HCT116 (cell line): ENCODE measurements around the gene MAGEA6. TPM values are rescaled to one million over a fixed set of nuclear protein-coding genes. Genes with fewer than 3 reads are reported as not detected.
"Not testable (repeated sequence)": the region's sequence is repeated elsewhere in the genome, so short reads cannot be mapped to it uniquely, and the experiment has no call there.

ENCODE experiments used
- ATAC-seq: fragments of 200-7000 bp; cut with Tn5 transposase; 2 replicates; pipeline ENCODE4 v1.9.1; 2020; ENCODE audit warnings: mild to moderate bottlenecking, moderate library complexity
- BruUV-seq: library from RNA; stranded (reverse); fragments of 400-500 nt; replicated peaks from 2 replicates; lab custom pipeline; 2021; lab: Mats Ljungman, UMichigan
- CTCF ChIA-PET: fragments of 300-600 bp; sonication (Branson Sonifier 250); formaldehyde crosslinking; loops from one replicate; lab custom pipeline; 2021; ENCODE audit warnings: antibody characterized with exemption; lab: Charles Lee
- POLR2A ChIA-PET: fragments of 300-600, 350-600 bp; sonication (Branson Sonifier 250); formaldehyde crosslinking; loops from one replicate; lab custom pipeline; 2021; ENCODE audit warnings: antibody characterized with exemption; lab: Charles Lee
- RAD21 ChIA-PET, 2 experiments: fragments of 300-600 bp; sonication (Branson Sonifier 250); formaldehyde crosslinking; loops; one replicate each; lab custom pipeline; 2023; ENCODE audit warnings: low total read pairs in 2 of 2; ENCODE audit not compliant: uncharacterized antibody in 2 of 2, unreplicated experiment in 2 of 2, low non-redundant PET in 1 of 2; lab: Charles Lee
- DNase-seq: peaks from one replicate; pipeline ENCODE4 v3.0.0-alpha.2; 2010; ENCODE audit warnings: low read depth, low spot score
- H2AFZ ChIP-seq: fragments of 200-600 bp; shearing (Covaris generic), sonication (generic); 2 replicates; pipeline ENCODE4 v1.6.1; 2017; ENCODE audit warnings: low read depth, mixed run types, mixed read lengths, antibody characterized with exemption, low read length; ENCODE audit not compliant: poor library complexity, severe bottlenecking
- H3K27ac ChIP-seq: 2 replicates; pipeline ENCODE4 v1.5.1; 2012; ENCODE audit warnings: low read depth, low read length
- H3K27me3 ChIP-seq: fragments of 200-600 bp; sonication (generic); 2 replicates; pipeline ENCODE4 v1.6.1; 2016; ENCODE audit warnings: mixed run types, low read length, mixed read lengths; ENCODE audit not compliant: insufficient read depth
- H3K36me3 ChIP-seq, 2 experiments: fragments of 200-500 bp in 1 of 2; fragments of 200-600 bp in 1 of 2; sonication (Bioruptor generic) in 1 of 2; sonication (generic) in 1 of 2; 2 replicates each; pipeline versions ENCODE4 v1.5.1 to v1.6.1; 2014 to 2016; ENCODE audit warnings: low read length in 2 of 2, inconsistent platforms in 1 of 2, mixed read lengths in 1 of 2, mixed run types in 1 of 2; ENCODE audit not compliant: insufficient read depth in 2 of 2, control insufficient read depth in 1 of 2
- H3K4me1 ChIP-seq, 2 experiments: fragments of 200-600 bp in 1 of 2; sonication (generic) in 1 of 2; 2 replicates each; pipeline versions ENCODE4 v1.5.1 to v1.6.1; 2012 to 2017; ENCODE audit warnings: low read length in 2 of 2, inconsistent platforms in 1 of 2, mild to moderate bottlenecking in 1 of 2, mixed read lengths in 1 of 2, mixed run types in 1 of 2, moderate library complexity in 1 of 2; ENCODE audit not compliant: insufficient read depth in 2 of 2, control insufficient read depth in 1 of 2
- H3K4me2 ChIP-seq: fragments of 200-600 bp; sonication (generic); 2 replicates; pipeline ENCODE4 v1.6.1; 2017; ENCODE audit warnings: mixed run types, low read length, mixed read lengths
- H3K4me3 ChIP-seq, 2 experiments: fragments of 200-600 bp in 1 of 2; sonication (generic) in 1 of 2; replicated peaks in 1 of 2; 2 replicates each; pipeline ENCODE4 v1.5.1; 2011 to 2016; ENCODE audit warnings: low read length in 2 of 2, control low read depth in 1 of 2, low read depth in 1 of 2, mild to moderate bottlenecking in 1 of 2, mixed read lengths in 1 of 2, mixed run types in 1 of 2
- H3K79me2 ChIP-seq: fragments of 200-600 bp; sonication (generic); 2 replicates; pipeline ENCODE4 v1.6.1; 2017; ENCODE audit warnings: mild to moderate bottlenecking, mixed run types, low read length, moderate library complexity, mixed read lengths; ENCODE audit not compliant: insufficient read depth
- H3K9ac ChIP-seq: fragments of 200-600 bp; sonication (generic); 2 replicates; pipeline ENCODE4 v1.6.1; 2016; ENCODE audit warnings: low read length, mixed read lengths
- H3K9me2 ChIP-seq: fragments of 200-600 bp; sonication (generic), shearing (Covaris generic); 2 replicates; pipeline ENCODE4 v1.6.1; 2017; ENCODE audit warnings: mixed run types, mild to moderate bottlenecking, moderate library complexity; ENCODE audit not compliant: insufficient read depth
- H3K9me3 ChIP-seq, 2 experiments: fragments of 200-500 bp in 1 of 2; fragments of 200-600 bp in 1 of 2; sonication (Bioruptor generic) in 1 of 2; sonication (generic) in 1 of 2; 2 replicates each; pipeline ENCODE4 v1.6.1; 2014 to 2017; ENCODE audit warnings: low read length in 2 of 2, mixed read lengths in 2 of 2, inconsistent platforms in 1 of 2, low read depth in 1 of 2, mild to moderate bottlenecking in 1 of 2, mixed run types in 1 of 2, moderate library complexity in 1 of 2; ENCODE audit not compliant: control insufficient read depth in 1 of 2, insufficient read depth in 1 of 2
- H4K20me1 ChIP-seq: fragments of 200-600 bp; sonication (generic), shearing (Covaris generic); 2 replicates; pipeline ENCODE4 v1.6.1; 2017; ENCODE audit warnings: mixed run types, mild to moderate bottlenecking, moderate library complexity; ENCODE audit not compliant: insufficient read depth
- ELF1 ChIP-seq: IDR thresholded peaks from 2 replicates; pipeline ENCODE4 v1.6.1; 2012; ENCODE audit warnings: low read depth, borderline replicate concordance
- POLR2A ChIP-seq: IDR thresholded peaks from 2 replicates; pipeline ENCODE4 v1.7.0; 2011; ENCODE audit warnings: borderline replicate concordance; ENCODE audit not compliant: insufficient read depth, insufficient read length; ENCODE audit errors: extremely low read depth
- POLR2AphosphoS5 ChIP-seq: IDR thresholded peaks from 2 replicates; pipeline ENCODE4 v1.6.1; 2011; ENCODE audit warnings: mild to moderate bottlenecking, low read depth, low read length, moderate library complexity
- SRF ChIP-seq: IDR thresholded peaks from 2 replicates; pipeline ENCODE4 v1.6.1; 2012; ENCODE audit warnings: low read depth
- YY1 ChIP-seq: IDR thresholded peaks from 2 replicates; pipeline ENCODE4 v1.6.1; 2011; ENCODE audit warnings: low read length, low read depth, moderate library complexity, mild to moderate bottlenecking; ENCODE audit not compliant: insufficient replicate concordance; ENCODE audit errors: extremely low read depth
- ZFX ChIP-seq: fragments of 450-650 bp; IDR thresholded peaks from 2 replicates; pipeline ENCODE4 v1.6.1; 2017
- intact Hi-C: fragments of 100-400 bp; cut with micrococcal nuclease; formaldehyde crosslinking; loops from 2 replicates; pipeline ENCODE4 v1.10.0; 2022
- total RNA-seq: library from RNA; stranded (reverse); gene quantifications from one replicate; pipeline ENCODE4 v1.2.1, GENCODE V29; 2021; ENCODE audit not compliant: unreplicated experiment
- TF ChIP-seq, protein P1 (sequence below): IDR thresholded peaks from 2 replicates; pipeline ENCODE4 v1.6.1; 2011; ENCODE audit warnings: mild to moderate bottlenecking, low read length, moderate library complexity; ENCODE audit not compliant: insufficient replicate concordance; ENCODE audit errors: extremely low read depth
- TF ChIP-seq, protein P2 (sequence below): IDR thresholded peaks from 2 replicates; pipeline ENCODE4 v1.6.1; 2012
- TF ChIP-seq, protein P3 (sequence below): IDR thresholded peaks from 2 replicates; pipeline ENCODE4 v1.6.1; 2012; ENCODE audit warnings: low read depth

MAGEA6 gene
- total RNA-seq, 1 experiment from 2014 or later: 0.57 TPM

DNA sequence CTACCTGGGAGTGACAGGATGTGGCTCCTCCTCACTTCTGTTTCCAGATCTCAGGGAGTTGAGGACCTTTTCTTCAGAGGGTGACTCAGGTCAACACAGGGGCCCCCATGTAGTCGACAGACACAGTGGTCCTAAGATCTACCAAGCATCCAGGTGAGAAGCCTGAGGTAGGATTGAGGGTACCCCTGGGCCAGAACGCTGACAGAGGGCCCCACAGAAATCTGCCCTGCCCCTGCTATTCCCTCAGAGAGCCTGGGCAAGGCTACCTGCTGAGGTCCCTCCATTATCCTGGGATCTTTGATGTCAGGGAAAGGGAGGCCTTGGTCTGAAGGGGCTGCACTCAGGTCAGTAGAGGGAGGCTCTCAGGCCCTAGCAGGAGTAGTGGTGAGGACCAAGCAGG is 34.4 kb downstream of the MAGEA6 start:
- no TSS peak for BruUV-seq
- no peaks in the 10 kb centered on the region for H3K79me2 ChIP-seq
- no peak for ATAC-seq
- no peaks in the 10 kb centered on the region for H3K9me3 ChIP-seq
- TF ChIP-seq, protein P1, sequence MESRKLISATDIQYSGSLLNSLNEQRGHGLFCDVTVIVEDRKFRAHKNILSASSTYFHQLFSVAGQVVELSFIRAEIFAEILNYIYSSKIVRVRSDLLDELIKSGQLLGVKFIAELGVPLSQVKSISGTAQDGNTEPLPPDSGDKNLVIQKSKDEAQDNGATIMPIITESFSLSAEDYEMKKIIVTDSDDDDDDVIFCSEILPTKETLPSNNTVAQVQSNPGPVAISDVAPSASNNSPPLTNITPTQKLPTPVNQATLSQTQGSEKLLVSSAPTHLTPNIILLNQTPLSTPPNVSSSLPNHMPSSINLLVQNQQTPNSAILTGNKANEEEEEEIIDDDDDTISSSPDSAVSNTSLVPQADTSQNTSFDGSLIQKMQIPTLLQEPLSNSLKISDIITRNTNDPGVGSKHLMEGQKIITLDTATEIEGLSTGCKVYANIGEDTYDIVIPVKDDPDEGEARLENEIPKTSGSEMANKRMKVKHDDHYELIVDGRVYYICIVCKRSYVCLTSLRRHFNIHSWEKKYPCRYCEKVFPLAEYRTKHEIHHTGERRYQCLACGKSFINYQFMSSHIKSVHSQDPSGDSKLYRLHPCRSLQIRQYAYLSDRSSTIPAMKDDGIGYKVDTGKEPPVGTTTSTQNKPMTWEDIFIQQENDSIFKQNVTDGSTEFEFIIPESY: no peak
- TF ChIP-seq ELF1: no peak
- no peak for TF ChIP-seq YY1
- TF ChIP-seq ZFX: no peak
- TF ChIP-seq SRF: no peak
- TF ChIP-seq, protein P2, sequence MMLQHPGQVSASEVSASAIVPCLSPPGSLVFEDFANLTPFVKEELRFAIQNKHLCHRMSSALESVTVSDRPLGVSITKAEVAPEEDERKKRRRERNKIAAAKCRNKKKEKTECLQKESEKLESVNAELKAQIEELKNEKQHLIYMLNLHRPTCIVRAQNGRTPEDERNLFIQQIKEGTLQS: no peak
- TF ChIP-seq, protein P3, sequence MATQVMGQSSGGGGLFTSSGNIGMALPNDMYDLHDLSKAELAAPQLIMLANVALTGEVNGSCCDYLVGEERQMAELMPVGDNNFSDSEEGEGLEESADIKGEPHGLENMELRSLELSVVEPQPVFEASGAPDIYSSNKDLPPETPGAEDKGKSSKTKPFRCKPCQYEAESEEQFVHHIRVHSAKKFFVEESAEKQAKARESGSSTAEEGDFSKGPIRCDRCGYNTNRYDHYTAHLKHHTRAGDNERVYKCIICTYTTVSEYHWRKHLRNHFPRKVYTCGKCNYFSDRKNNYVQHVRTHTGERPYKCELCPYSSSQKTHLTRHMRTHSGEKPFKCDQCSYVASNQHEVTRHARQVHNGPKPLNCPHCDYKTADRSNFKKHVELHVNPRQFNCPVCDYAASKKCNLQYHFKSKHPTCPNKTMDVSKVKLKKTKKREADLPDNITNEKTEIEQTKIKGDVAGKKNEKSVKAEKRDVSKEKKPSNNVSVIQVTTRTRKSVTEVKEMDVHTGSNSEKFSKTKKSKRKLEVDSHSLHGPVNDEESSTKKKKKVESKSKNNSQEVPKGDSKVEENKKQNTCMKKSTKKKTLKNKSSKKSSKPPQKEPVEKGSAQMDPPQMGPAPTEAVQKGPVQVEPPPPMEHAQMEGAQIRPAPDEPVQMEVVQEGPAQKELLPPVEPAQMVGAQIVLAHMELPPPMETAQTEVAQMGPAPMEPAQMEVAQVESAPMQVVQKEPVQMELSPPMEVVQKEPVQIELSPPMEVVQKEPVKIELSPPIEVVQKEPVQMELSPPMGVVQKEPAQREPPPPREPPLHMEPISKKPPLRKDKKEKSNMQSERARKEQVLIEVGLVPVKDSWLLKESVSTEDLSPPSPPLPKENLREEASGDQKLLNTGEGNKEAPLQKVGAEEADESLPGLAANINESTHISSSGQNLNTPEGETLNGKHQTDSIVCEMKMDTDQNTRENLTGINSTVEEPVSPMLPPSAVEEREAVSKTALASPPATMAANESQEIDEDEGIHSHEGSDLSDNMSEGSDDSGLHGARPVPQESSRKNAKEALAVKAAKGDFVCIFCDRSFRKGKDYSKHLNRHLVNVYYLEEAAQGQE: no peak
- TF ChIP-seq POLR2AphosphoS5: no peak
- TF ChIP-seq POLR2A: no peak
- no peaks in the 10 kb centered on the region for H3K27me3 ChIP-seq
- POLR2A ChIA-PET: no interaction called here
- no peaks in the 10 kb centered on the region for H4K20me1 ChIP-seq
- H3K9me2 ChIP-seq: no peaks in the 10 kb centered on the region
- H3K4me1 ChIP-seq: no peaks in the 10 kb centered on the region
- H3K36me3 ChIP-seq: no peaks in the 10 kb centered on the region
- no peak overlapping the region for H2AFZ ChIP-seq
- CTCF ChIA-PET: no interaction called here
- H3K4me2 ChIP-seq: no peak overlapping the region
- no peak overlapping the region for H3K27ac ChIP-seq
- H3K9ac ChIP-seq: no peak overlapping the region
- RAD21 ChIA-PET: no interaction called here
- DNase-seq: no peak
- intact Hi-C loops: no loop called here
- H3K4me3 ChIP-seq: no peak overlapping the region

DNA sequence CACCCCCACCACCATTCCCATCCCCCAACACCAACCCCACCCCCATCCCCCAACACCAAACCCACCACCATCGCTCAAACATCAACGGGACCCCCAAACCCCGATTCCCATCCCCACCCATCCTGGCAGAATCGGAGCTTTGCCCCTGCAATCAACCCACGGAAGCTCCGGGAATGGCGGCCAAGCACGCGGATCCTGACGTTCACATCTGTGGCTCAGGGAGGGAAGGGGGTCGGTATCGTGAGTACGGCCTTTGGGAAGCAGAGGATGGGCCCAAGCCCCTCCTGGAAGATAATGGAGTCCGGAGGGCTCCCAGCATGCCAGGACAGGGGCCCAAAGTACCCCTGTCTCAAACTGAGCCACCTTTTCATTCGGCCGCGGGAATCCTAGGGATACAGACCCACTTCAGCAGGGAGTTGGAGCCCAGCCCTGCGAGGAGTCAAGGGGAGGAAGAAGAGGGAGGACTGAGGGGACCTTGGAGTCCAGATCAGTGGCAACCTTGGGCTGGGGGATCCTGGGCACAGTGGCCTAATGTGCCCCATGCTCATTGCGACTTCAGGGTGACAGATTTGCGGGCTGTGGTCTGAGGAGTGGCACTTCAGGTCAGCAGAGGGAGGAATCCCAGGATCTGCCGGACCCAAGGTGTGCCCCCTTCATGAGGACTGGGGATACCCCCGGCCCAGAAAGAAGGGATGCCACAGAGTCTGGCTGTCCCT is 35.2 kb downstream of the MAGEA6 start:
- RAD21 ChIA-PET, CTCF ChIA-PET, BruUV-seq: not testable (repeated sequence)

More for the DNA sequence above, 35.2 kb downstream of the MAGEA6 start:
- intact Hi-C loops, H3K27me3 ChIP-seq, DNase-seq, H3K4me1 ChIP-seq, H3K9me3 ChIP-seq, H3K4me3 ChIP-seq, POLR2A ChIA-PET, H2AFZ ChIP-seq, H4K20me1 ChIP-seq, H3K36me3 ChIP-seq, ATAC-seq, H3K9me2 ChIP-seq, H3K9ac ChIP-seq, H3K79me2 ChIP-seq, H3K27ac ChIP-seq, H3K4me2 ChIP-seq: not testable (repeated sequence)
